ENCODE results near the gene MLLT11.

The MLLT11 gene, protein sequence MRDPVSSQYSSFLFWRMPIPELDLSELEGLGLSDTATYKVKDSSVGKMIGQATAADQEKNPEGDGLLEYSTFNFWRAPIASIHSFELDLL

DNA sequence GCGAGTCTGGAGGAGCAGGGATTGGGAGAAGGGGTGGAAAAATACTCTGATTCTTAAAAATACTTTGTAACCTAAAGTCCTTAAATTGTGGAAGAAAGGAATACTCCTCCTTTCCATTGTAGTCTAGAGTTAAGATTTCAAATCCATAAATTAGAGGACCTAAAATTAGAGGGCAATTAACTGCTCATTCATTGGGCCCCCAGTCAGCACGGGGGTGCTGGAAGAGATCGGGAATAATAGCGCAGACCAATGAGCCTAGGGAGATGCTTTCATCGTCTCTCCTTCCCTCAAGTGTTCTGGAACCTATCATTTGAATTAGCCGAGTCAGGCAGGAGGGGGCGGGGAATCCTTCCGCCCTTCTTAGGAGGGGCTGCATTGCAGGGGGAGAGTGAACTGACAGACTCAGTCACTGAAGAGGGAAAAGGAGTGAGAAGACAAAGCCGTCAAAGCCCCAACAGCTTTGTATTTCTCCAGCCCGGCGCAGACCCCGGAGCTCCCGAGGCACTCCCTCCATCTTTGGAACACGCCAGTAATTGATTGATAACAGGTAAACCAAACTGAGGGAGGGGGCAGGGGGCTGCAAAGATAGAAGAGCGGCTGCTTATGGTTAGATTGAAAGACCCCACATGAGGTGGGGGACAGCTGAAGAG lies at the start of gene MLLT11:
Gene MLLT11, plus strand, starts transcription at position 391 of the 650 bp plus-strand sequence. CDS start 6,828 bp downstream, outside the sequence.
- DNase-seq (ENCODE audit: low read depth in 2 of 2): no peak

DNA sequence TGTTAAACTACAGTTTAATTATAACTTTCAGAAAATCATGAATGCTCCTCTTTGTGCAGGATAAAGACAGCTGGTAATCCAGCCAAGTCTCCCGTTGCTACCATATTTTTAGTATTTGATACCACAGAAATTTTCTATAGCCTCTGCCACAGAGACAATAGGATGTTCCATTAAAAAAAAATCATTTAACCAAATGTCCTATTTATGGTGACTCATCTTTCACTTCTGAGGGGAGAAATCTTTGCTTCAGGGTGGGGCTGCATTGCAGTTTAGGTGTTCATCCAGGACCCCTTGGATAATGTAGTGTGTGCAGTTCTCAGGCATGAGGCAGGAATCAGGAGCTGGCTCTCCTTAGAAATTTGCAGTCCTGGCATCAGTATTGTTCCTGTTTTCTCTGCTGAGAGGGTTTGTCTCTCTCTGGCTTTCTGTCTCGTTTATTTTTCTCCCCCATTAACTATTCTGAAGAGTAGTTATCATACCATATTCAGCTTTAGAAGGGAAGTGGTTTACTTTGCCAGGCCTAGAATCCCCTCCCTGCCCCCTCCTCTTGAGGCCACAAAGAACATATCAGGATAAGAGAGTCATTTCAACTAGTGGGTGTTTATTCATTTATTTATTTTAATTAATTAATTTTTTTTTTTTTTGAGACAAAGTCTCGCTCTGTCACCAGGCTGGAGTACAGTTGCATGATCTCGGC lies 48.9 kb upstream of the MLLT11 start:
- DNase-seq (ENCODE audit: low read depth in 2 of 2): no peak

DNA sequence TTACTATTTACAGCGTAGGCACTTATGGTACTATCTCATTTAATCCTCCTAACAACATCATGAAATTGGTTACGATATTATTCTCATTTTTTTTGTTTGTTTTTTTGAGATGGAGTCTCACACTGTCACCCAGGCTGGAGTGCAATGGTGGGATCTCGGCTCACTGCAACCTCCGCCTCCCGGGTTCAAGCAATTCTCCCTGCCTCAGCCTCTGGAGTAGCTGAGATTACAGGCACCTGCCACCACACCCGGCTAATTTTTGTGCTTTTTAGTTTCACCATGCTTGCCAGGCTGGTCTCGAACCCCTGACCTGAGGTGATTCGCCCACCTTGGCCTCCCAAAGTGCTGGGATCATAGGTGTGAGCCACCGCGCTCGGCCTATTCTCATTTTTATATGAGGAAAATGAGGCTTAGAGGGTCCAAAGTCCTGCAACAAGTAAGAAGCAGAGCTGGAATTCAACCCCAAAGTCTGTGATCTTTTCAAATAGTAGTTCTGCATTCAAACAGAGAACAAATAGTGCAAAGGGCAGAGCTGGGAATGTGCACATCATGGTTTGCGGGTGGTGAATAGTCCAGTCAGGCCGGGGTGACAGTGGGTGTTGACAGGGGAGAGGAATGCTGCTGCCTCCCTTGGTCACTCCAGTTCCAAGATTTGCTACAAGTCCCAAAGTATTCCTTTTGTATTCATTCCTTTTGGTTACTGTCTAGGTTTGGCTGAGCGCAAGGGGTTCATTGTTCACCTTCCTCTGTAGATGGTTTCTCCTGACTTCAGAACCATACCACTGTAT lies 47.3 kb upstream of the MLLT11 start:
- no peak for DNase-seq (ENCODE audit: low read depth in 2 of 2)

DNA sequence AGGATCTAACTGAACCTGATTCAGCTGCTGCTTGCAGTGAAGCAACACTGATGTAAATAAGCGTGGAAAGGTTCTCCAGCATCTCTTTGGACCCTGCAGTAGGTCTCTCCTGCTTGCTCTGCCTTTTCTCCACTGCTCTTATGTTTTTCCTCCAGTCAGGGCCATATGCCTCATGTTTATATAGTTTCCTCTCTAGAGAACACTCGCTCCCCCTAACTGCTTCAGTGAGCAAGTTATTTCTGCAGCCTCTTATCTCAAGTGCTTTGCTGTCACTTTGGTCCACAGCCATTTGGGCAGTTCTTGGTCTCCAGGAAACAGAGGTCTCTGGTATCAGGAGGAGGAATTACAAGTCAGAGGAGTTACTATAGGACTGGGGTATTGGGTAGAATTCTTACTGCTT lies 46.7 kb upstream of the MLLT11 start:
- no peak for DNase-seq (ENCODE audit: low read depth in 2 of 2)

DNA sequence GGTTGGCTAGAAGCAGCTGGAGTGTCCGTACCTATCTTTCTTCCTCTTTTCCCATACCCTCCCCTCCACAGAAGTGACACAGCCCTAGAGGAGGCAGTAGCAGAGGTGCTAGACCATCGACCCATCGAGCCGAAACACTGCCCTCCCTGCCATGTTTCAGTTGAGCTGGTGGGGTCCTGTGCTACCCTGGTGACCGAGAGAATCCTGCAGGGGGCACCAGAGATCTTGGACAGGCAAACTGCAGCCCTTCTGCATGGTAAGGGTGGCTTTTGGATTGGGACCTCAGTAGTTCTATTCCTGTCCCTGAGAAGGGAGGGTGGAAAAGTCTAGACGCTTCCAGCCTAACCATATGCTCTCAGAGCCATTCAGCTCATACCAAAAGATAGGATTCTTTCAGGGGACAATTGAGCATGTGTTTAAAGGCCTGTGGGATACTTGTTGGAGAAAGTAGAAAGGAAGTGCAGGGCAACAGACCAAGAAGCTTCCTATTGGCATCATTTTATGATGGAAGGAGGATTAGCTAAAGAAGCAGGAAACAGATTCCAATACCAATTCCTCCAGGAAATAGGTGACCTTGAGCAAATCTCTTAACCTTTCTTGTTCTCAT lies 35.6 kb upstream of the MLLT11 start:
- peak; percentile 66 to 67 for DNase-seq (ENCODE audit: low read depth in 2 of 2)

DNA sequence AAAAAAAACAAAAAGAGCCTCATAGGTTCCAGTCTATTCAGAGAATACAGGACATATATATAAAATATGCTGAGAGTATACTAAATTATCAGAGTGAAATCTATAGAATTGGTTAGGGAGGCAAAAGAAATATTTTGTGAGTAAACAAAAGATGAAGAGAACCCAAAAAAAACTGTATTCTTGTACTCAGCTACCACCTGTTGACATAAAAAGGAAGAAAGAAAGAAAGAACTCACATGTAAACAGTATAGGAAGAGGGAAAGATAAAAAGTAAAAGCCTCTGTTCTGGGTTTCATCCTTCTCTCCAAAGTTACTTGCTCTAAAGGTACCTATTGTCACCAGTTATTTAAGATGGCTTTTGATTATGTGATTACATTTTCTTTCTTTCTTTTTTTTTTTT lies 33.7 kb upstream of the MLLT11 start:
- no peak for DNase-seq (ENCODE audit: low read depth in 2 of 2)

DNA sequence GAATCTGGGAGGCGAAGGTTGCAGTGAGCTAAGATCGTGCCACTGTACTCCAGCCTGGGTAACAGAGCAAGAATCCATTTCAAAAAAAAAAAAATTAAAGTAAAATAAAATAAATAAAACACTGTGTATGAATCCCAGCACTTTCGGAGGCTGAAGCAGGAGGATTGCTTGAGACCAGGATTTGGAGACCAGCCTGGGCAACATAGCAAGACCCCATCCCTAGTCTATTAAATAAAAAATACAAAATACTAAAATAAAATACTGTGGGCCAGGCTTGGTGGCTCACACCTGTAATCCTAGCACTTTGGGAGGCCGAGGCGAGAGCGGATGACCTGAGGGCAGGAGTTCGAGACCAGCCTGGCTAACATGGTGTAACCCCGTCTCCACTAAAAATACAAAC lies 28.0 kb upstream of the MLLT11 start:
- DNase-seq (ENCODE audit: low read depth in 2 of 2): no peak

DNA sequence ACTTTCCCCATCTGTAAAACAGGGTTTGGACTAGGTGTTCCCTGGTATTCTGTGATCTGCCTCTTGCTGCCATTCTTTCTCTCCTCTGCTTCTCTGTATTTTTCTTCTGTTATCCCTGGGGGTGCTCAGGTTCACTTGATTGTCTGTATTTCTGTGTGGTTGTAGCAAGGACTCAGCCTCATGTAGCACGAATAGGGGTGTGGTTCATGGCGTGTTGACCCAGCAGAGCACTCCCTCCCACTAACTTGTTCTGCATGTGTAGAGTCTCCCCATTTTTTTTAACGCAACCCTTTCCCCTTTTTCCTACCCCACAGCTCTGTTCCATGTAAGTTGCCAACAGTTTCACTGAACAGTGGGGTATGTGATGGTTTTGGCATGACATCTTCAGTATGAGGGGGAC lies 25.0 kb upstream of the MLLT11 start:
- no peak for DNase-seq (ENCODE audit: low read depth in 2 of 2)

DNA sequence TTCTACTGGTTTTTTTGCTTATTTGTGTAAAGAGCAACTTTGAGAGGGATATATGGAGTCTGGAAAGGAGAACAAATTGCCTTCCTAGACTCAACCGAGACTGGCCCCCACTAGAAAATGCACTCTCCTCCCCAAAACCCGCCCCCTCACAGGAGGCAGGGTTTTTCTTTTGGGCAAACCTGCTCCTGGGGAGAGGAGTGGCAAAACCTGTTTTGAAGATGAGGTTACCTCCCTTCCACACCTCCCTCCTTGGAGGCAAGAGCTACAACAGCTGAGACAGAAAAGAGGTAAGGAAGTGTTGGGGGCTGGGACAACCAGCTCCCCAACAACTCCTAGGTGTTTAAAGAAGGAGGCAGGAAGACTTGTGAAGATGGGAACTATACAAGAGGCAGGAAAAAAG lies 23.8 kb upstream of the MLLT11 start, which contains the start of gene BNIPL:
Gene BNIPL, plus strand, starts transcription at position 231 of the 400 bp plus-strand sequence. Its CDS starts 140 bp downstream, at position 371.
- DNase-seq (ENCODE audit: low read depth in 2 of 2): no peak

DNA sequence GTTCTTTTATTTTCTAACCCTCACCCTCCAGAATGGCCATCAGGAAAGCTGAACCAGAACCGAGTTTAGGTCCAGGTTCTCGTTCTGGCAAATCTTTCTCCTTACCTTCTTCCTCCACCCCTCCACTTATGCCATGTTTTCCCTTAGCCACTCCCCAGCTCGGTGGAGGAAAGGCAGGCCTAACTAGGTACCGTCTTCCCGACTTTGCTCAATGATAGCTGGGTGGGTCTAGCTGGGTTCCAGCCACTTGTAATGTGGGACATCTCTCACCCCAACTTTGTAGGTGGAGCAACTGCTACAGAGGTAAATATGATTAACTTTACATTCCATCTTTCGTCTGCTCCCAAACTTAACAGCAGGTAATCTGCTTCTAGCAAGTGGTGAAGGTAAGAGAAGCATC lies 23.2 kb upstream of the MLLT11 start:
- DNase-seq (ENCODE audit: low read depth in 2 of 2): no peak

DNA sequence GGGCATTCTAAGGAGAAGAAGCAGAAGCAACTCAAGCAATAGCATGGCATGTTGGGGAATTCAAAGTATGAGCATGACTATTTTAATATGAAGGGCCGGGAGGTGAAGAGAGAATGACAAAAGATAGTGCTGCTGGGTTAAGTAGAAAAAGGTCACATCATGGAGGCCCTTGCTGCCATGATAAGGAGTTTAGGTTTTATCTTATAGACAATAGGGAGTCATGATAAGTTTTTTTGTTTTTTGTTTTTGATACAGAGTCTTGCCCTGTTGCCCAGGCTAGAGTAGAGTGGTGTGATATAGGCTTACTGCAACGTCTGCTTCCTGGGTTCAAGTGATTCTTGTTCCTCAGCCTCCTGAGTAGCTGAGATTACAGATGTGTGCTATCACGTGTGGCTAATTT lies 20.7 kb upstream of the MLLT11 start:
- no peak for DNase-seq (ENCODE audit: low read depth in 2 of 2)

DNA sequence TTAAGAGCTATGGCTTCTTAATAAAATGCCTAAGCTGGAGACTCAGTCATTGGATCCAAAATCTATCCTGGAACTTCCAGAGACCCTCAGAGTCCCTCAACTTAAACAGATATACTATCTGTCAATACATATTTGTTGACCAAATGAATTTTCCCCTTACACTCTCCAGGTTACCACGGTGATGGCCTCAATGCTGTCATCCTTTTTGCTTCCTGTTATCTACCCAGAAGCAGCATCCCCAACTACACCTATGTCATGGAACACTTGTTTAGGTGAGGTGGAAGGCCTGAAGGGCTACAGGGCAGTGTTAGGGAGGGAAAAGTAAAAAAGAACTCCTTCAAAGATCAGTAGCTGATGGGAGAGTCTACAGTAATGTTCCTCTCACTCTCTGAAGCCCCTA lies 17.0 kb upstream of the MLLT11 start:
- DNase-seq (ENCODE audit: low read depth in 2 of 2): no peak

DNA sequence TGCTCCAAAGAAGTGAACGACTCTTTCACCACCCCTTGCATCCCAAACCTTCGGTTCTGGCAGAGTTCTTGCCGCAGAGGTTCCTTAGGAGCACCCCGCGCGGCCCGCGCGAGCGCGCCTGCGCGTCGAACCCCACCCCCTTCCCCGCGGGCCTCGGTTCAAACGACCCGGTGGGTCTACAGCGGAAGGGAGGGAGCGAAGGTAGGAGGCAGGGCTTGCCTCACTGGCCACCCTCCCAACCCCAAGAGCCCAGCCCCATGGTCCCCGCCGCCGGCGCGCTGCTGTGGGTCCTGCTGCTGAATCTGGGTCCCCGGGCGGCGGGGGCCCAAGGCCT lies 12.6 kb upstream of the MLLT11 start, which contains the start of gene C1orf56:
Gene C1orf56, plus strand, starts transcription at position 161 of the 334 bp plus-strand sequence. Its CDS starts 97 bp downstream, at position 258.
- DNase-seq (ENCODE audit: low read depth in 2 of 2): peak; percentile 52 to 55

DNA sequence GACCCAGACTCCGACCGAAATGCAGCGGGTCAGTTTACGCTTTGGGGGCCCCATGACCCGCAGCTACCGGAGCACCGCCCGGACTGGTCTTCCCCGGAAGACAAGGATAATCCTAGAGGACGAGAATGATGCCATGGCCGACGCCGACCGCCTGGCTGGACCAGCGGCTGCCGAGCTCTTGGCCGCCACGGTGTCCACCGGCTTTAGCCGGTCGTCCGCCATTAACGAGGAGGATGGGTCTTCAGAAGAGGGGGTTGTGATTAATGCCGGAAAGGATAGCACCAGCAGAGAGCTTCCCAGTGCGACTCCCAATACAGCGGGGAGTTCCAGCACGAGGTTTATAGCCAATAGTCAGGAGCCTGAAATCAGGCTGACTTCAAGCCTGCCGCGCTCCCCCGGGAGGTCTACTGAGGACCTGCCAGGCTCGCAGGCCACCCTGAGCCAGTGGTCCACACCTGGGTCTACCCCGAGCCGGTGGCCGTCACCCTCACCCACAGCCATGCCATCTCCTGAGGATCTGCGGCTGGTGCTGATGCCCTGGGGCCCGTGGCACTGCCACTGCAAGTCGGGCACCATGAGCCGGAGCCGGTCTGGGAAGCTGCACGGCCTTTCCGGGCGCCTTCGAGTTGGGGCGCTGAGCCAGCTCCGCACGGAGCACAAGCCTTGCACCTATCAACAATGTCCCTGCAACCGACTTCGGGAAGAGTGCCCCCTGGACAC lies 12.1 kb upstream of the MLLT11 start:
- peak; percentile 41 to 45 for DNase-seq (ENCODE audit: low read depth in 2 of 2)

DNA sequence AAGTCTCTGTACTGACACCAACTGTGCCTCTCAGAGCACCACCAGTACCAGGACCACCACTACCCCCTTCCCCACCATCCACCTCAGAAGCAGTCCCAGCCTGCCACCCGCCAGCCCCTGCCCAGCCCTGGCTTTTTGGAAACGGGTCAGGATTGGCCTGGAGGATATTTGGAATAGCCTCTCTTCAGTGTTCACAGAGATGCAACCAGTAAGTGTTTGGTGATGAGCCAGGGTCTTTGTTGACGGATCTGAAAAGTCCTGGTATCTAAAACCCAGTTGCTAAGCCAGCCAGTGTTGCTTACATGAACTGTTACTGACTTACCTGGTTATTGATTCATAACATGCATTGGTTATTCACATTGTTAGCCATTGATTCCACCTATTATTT lies 11.6 kb upstream of the MLLT11 start:
- no peak for DNase-seq (ENCODE audit: low read depth in 2 of 2)

DNA sequence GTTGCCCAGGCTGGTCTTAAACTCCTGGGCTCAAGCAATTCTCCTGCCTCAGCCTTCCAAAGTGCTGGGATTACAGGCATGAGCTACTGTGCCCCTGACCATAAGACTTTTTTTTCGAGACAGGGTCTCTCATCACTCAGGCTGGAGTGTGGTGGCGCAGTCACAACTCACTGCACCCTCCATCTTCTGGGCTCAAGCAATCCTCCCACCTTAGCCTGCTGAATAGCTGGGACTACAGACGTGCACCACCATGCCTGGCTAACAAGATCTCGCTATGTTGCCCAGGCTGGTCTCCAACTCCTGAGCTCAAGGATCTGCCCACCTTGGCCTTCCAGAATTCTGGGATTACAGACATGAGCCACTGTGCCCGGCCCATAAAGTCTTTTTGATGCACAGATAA lies 10.7 kb upstream of the MLLT11 start:
- DNase-seq (ENCODE audit: low read depth in 2 of 2): no peak

DNA sequence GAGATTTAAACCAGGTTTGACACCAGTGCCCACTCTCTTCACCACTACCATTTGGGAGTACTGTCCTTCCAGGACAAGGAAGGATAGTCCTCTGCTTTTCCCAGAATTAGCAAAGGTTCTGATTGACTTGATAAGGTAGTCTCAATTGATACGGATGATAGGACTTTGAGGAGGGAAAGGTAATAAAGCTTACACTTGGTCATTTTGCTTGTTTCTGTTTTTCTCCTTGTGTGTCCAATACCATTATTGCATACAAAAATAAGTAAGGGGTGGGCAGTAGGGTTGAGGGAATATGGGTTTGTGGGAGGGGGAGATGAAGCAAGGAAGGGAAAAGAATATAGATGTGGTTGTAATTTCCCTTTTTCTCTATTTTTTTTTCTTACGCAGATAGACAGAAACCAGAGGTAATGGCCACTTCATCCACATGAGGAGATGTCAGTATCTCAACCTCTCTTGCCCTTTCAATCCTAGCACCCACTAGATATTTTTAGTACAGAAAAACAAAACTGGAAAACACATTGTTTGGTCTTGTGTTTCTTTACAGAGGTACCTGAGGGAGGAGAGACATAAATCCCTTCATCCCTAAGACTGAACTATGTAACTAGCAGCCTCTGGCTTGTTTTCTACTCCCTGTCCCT lies 10.0 kb upstream of the MLLT11 start:
- DNase-seq (ENCODE audit: low read depth in 2 of 2): no peak

DNA sequence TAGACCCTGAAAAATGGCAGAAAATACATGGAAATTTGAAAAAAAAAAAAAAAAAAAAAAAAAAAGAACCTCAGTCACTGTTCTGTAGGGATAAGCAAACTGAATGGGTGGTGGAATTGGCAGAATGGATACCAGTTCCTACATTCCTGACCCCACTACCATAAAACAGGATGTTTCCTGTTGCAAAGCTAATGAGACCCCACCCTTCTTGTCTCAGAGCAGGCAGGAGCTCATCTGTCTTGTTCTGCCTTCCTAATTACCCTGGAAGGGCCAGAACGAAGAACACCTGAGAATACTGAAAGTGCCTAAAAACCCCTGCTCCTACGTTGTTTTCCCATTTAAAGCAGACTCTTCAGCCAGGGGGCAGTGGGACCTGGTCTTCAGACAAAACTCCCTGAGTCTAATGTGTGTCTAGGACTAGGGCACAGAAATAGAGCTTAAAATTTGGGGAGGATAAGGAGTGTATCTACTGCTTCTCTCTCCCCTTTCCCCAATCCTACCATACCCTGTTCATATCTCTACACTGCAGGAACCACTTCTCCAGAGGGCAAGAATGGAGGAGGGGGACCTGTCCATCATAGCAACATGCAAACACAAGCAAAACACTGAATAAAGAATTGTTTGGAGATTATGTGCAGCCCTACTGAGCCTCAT lies 8.7 kb upstream of the MLLT11 start:
- no peak for DNase-seq (ENCODE audit: low read depth in 2 of 2)

DNA sequence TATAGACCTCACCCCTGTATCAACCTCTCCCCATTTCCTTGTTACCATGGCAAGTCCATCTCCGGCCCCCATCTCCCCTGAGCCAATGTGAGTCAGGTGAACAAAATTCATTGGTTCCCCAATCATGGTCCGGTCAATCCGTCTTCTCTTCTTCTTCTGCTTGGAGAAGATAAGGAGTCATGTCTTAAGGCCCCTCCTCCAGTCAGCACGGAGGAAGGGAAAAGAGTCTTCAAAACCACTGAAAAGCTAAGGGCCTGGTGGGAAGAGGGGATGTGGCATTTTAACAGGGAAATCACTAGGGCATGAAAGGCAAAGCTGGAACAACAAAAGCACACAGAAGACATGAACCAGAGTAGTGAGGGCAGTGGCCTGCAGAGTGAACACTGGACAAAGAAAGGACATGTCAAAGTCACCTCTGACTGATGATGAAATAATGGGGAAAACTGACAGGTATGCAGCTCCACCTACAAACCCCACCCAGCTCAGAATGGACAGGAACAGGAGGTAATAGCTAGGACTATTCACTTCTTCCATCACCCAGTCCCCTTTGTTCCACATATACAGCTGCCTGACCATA lies 5.1 kb upstream of the MLLT11 start:
- no peak for DNase-seq (ENCODE audit: low read depth in 2 of 2)

DNA sequence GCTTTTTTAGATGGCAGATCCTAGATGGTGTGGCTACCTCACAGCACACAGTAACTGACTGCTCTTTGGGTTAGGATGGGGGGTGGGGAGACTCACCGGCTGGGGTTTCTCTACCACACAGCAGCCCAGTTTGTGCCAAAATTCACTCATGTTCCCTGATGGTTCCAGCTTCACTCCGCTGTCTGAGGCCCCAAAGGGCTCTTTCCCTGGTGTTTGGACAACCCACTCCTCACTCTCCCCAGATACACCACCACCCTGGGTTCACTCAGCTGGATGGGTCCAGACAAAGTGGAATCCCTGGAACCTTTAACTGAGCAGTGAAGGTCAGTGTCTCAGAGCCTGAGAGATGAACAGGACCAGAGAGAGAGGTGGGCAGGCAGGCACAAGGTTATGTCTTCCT lies 4.6 kb upstream of the MLLT11 start:
- DNase-seq (ENCODE audit: low read depth in 2 of 2): no peak
